BJ (cell line): ENCODE results near the gene FMN2. TPM values are rescaled to one million over a fixed set of nuclear protein-coding genes. Genes with fewer than 3 reads are reported as not detected.

Experiments used
- CTCF ChIA-PET: fragments of 350-600 bp; formaldehyde crosslinking; extraction: SDS; loops from one replicate; lab custom pipeline; 2021; ENCODE audit warnings: antibody characterized with exemption, inconsistent platforms; lab: Yijun Ruan, JAX
- POLR2A ChIA-PET: fragments of 300-600 bp; sonication (Branson Sonifier 250); formaldehyde crosslinking; extraction: SDS; loops from one replicate; lab custom pipeline; 2021; ENCODE audit warnings: antibody characterized with exemption; lab: Charles Lee
- DNase-seq: peaks from one replicate; pipeline ENCODE4 v3.0.0-alpha.2; 2011; ENCODE audit warnings: low read depth
- H3K27me3 ChIP-seq: 2 replicates; pipeline ENCODE4 v1.6.0; 2011; ENCODE audit warnings: low read length; ENCODE audit not compliant: control insufficient read depth, insufficient read depth
- H3K36me3 ChIP-seq: 2 replicates; pipeline ENCODE4 v1.5.1; 2011; ENCODE audit warnings: low read length; ENCODE audit not compliant: control insufficient read depth, insufficient read depth
- H3K4me3 ChIP-seq: 2 replicates; pipeline ENCODE4 v1.5.1; 2011; ENCODE audit warnings: low read depth, mild to moderate bottlenecking, control low read depth, low read length
- polyA plus RNA-seq: library from polyadenylated mRNA; depleted of rRNA; stranded (reverse); fragments of >200 nt; gene quantifications from 2 replicates; pipeline ENCODE4 v1.2.3, GENCODE V29; 2011
- TF ChIP-seq, protein P1 (sequence below): IDR thresholded peaks from 2 replicates; pipeline ENCODE4 v1.5.1; 2011; ENCODE audit warnings: low read depth, mild to moderate bottlenecking, control low read depth, inconsistent platforms, low read length, moderate library complexity; ENCODE audit not compliant: insufficient read depth

Gene FMN2
- polyA plus RNA-seq, 1 experiment = 14.6 TPM

DNA sequence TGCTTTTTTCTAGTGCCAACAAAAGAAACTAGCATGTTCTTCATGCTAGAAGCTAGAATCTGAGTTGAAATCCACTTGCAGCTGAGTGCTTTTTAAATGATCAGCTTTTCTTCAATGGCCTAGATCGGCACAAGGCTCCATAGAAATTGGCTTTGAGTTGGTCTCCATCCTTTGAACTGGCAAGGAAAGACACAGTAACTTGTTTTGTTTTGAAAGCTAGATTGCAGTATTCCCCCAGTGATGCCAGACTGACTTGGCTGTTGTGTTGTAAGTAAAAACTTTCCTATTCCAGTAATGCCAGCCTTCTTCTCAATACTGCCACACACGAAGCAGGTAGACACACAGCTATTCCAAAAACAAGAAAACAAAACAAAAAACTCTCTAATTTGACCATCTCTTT, 139.1 kb downstream of the FMN2 start:
- ChIA-PET CTCF (no interaction called here), POLR2A (no interaction called here)
- TF ChIP-seq, protein P1, sequence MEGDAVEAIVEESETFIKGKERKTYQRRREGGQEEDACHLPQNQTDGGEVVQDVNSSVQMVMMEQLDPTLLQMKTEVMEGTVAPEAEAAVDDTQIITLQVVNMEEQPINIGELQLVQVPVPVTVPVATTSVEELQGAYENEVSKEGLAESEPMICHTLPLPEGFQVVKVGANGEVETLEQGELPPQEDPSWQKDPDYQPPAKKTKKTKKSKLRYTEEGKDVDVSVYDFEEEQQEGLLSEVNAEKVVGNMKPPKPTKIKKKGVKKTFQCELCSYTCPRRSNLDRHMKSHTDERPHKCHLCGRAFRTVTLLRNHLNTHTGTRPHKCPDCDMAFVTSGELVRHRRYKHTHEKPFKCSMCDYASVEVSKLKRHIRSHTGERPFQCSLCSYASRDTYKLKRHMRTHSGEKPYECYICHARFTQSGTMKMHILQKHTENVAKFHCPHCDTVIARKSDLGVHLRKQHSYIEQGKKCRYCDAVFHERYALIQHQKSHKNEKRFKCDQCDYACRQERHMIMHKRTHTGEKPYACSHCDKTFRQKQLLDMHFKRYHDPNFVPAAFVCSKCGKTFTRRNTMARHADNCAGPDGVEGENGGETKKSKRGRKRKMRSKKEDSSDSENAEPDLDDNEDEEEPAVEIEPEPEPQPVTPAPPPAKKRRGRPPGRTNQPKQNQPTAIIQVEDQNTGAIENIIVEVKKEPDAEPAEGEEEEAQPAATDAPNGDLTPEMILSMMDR = no peak
- H3K27me3 ChIP-seq = no peaks in the 10 kb centered on the region
- no peak for DNase-seq
- H3K36me3 ChIP-seq = no peaks in the 10 kb centered on the region
- no peak overlapping the region for H3K4me3 ChIP-seq

DNA sequence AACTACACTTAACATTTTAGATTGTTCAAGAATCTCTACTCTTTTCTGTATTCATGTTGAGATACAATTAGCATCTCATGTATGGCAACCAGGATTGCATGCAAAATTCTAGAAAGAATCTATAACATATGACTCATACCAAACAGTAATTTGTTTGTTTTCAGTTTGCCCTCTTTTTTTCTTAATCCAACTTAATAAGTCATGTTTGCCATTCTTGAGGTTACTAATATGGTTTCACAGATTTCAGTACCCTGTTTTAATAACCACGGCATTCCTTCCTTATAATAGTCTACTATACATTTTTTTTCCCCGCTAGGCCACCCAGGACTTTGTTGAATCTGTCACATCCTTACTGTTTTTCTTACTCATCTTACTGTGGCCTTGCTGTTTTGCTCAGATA, 140.8 kb downstream of the FMN2 start:
- peak; percentile 80 for DNase-seq
- CTCF ChIA-PET = no interaction called here
- H3K4me3 ChIP-seq = no peak overlapping the region
- H3K27me3 ChIP-seq = no peaks in the 10 kb centered on the region
- no peaks in the 10 kb centered on the region for H3K36me3 ChIP-seq
- TF ChIP-seq, protein P1 = no peak
- POLR2A ChIA-PET = interaction anchor here (0.6 kb wide), 1 partner anchor 544 kb away, joined by 4 read pairs; no protein-coding TSS in a partner anchor

DNA sequence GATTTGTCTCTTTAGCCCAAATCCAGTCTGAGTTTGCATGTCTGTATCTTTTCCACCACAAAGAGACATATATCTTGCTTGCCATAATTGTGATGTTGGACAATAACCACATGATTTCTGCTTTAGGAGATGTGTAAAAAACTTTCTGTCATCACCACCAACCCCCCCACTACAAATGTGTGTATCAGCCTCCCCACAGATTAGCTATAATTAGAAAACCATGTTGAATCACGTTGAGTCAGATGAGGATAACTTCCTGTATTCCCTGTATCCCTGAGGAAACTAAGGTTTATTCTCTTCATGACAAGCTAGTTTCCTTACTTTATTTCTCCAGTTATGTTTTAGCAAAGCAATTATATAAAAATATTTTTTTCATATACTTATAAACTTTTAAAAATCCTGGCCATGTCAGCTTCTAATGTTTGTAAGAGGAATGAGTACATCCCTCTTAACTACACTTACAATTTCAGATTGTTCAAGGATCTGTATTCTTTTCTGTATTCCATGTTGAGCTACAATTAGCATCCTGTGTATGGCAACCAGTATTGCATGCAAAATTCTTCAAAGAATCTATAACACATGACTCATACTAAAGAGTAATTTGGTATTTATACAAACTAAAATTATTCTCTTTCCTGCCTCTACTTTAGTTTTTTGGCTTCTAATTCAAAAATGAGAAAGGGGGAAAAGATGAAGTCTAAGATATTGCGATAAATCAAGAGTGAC, 143.0 kb downstream of the FMN2 start:
- CTCF ChIA-PET = interaction anchor here (0.7 to 1.1 kb wide), 2 partner anchors 224 to 367 kb away, joined by 3 to 4 read pairs; no protein-coding TSS in a partner anchor
- no peaks in the 10 kb centered on the region for H3K36me3 ChIP-seq
- POLR2A ChIA-PET = interaction anchor here (1.0 kb wide), 1 partner anchor 11 kb away, joined by 6 read pairs; no protein-coding TSS in a partner anchor

DNA sequence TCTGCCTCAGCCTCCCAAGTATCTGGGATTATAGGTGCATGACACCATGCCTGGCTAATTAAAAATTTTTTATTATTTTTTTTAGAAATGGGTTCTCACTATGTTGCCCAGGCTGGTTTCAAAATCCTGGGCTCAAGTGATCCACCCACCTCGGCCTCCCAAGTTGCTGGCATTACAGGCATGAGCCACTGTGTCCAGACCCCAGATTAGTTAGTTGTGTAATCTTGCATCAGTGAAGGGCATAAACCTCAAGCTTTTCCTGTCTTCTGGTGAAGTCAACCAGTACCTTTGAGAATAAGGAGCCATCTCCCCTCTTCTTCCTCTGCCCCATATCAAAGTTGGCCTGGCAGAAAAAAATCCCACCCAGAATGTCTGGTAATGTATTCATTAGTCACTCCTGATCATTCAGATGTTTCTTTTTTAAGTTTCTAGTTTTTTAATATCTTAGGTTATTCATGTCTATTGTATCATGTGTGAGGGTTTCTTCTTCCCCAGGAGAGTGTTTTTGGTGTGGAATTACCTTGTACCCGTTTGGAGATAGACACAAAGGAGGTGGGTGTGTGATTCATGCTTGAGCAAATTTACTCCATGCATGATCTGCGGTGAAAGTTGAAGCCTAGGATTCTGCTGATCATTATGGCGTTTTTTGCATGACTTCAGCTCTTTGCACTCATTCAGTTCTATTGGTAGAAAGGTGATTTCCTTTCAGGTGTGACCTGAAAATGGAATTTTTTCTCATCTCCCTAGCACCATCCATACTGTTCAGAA, 144.0 kb downstream of the FMN2 start:
- CTCF ChIA-PET = no interaction called here

More for the DNA sequence above, 143.0 kb downstream of the FMN2 start:
- TF ChIP-seq, protein P1 = no peak
- DNase-seq = no peak
- Histone ChIP-seq H3K4me3 (no peak overlapping the region), H3K27me3 (no peaks in the 10 kb centered on the region)

More for the DNA sequence above, 144.0 kb downstream of the FMN2 start:
- TF ChIP-seq, protein P1 = no peak
- Histone ChIP-seq H3K4me3 (no peak overlapping the region), H3K36me3 (no peaks in the 10 kb centered on the region), H3K27me3 (no peaks in the 10 kb centered on the region)
- DNase-seq = no peak
- POLR2A ChIA-PET = no interaction called here
